C4-2B (cell line): ENCODE results near the gene ACTL8.

Experiments
- H3K27ac ChIP-seq: fragments of 450-650 bp; 2 replicates; pipeline ENCODE4 v1.5.1; 2017
- ZFX ChIP-seq: fragments of 450-650 bp; IDR thresholded peaks from 2 replicates; pipeline ENCODE4 v1.6.1; 2017
- TF ChIP-seq, protein P1 (sequence below): fragments of 450-650 bp; conservative IDR thresholded peaks from 2 replicates; pipeline ENCODE4 v1.5.1; 2017; ENCODE audit warnings: mild to moderate bottlenecking

Gene ACTL8

DNA sequence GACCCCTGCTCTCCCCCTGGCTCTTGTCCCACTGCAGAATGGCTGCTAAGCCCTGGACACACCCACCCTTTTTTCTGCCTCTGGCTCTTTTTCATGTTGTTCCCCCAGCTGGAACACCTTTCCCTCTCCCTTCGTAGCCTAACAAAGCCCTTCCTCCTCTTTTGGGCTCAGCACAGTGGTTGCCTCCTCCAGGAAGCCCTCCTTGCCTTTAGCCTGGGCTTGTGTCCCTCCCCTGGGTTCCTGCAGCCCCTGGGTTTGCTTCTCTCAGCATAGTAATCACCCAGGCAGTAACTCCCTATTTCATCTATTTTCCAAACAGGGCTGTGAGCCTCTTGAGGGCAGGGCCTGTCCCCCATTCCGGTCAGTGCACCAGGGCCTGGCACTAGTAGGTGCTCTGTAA, 19.8 kb upstream of the ACTL8 start:
- H3K27ac ChIP-seq = no peak overlapping the region
- no peak for TF ChIP-seq ZFX
- TF ChIP-seq, protein P1, sequence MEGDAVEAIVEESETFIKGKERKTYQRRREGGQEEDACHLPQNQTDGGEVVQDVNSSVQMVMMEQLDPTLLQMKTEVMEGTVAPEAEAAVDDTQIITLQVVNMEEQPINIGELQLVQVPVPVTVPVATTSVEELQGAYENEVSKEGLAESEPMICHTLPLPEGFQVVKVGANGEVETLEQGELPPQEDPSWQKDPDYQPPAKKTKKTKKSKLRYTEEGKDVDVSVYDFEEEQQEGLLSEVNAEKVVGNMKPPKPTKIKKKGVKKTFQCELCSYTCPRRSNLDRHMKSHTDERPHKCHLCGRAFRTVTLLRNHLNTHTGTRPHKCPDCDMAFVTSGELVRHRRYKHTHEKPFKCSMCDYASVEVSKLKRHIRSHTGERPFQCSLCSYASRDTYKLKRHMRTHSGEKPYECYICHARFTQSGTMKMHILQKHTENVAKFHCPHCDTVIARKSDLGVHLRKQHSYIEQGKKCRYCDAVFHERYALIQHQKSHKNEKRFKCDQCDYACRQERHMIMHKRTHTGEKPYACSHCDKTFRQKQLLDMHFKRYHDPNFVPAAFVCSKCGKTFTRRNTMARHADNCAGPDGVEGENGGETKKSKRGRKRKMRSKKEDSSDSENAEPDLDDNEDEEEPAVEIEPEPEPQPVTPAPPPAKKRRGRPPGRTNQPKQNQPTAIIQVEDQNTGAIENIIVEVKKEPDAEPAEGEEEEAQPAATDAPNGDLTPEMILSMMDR = no peak

DNA sequence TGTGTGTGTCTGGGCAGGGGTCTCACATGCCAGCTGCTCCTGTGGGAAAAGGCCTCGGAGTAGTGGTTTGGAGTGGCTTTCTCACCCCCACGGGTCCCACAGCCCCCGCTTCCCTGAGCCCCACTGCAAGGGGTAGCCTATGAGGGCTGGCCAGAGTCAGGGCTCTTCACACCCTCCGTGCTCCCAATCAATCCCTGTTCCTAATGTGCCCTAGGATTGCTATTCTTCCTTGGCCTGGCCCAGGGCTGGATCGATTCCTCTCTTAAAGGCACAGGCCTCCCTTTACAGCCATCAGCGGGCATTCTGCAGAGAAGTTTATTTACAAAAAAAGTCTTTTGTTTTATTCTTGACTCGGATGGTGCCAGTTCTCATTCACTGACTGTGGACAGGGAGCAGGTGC, 19.3 kb upstream of the ACTL8 start:
- H3K27ac ChIP-seq = no peak overlapping the region
- TF ChIP-seq, protein P1 = no peak
- TF ChIP-seq ZFX = no peak

DNA sequence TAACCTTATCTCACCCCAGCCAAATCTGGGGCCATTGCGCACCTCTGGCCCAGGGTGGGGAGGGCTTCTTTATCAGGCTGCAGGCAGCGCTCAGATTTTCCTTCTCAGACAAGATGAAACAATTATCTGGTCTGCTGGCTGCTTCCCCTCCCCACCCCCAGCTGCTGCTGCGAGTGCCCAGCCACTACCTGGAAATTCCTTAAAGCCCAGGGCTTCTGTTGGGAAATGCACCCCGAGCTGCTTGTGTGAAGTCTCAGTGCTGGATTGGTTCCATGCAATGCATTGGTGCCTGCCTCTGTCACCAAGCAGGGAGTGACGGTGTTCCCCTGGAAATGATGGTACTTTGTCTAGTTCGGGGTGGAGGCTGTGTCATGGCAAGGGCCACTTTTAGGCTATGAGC, 18.5 kb upstream of the ACTL8 start:
- TF ChIP-seq ZFX = no peak
- TF ChIP-seq, protein P1 = no peak
- no peak overlapping the region for H3K27ac ChIP-seq

DNA sequence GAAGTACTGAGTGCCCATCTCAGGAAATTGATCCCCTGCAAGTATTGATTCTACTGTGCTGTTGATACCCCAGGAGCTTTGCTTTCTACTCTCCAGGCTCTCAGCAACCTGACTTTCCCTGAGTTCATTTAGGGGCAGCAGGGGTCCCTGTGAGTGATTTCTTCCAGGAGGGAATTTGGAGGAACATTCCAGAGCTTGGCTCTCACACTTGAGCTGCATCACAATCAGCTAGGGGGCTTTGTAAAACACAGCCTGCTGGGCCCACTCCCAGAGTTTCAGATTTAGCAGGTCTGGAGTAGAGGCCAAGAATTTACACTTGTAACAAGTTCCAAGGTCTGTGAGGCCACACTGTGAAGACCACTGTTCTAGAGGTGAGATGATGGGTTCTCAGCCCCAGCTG, 16.1 kb upstream of the ACTL8 start:
- no peak overlapping the region for H3K27ac ChIP-seq
- TF ChIP-seq ZFX = no peak
- TF ChIP-seq, protein P1 = no peak

DNA sequence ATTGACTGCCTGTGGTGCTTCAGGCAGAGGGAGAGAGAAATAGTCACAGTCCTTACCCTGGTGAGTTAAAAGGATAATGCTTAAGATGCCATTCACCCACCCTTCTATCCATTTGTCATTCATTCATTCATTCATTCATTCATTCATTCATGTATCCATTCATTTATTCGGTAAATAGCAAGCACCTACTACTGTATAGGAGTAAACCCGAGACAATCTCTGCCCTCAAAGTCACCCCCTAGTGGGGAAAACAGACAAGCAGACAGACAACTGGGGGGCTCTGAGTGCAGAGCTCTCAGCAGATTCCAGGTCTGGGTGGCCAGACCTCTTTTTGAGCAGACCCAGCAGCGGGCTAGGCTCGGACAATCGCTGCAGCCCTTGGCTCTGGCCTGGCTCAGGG, 14.1 kb upstream of the ACTL8 start:
- H3K27ac ChIP-seq = no peak overlapping the region
- TF ChIP-seq, protein P1 = no peak
- TF ChIP-seq ZFX = no peak

DNA sequence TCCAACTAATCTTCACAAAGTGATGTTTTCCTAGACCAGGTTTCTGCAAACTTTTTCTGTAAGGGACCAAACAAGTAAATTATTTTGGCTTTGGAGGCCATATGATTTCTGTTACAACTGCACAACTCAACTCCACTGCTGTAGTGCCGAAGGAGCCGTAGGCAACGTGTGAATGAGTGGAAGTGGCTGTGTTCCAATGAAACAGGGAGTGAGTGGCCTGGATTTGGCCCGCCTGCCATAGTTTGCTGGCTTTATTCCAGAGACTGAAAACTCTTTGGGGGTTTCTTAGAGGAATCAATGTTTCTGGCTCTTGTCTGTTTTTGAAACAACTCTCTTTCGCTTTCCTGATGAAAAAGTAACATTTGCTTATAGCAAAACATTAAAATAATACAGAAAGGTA, 12.6 kb upstream of the ACTL8 start:
- TF ChIP-seq, protein P1 = no peak
- TF ChIP-seq ZFX = no peak
- H3K27ac ChIP-seq = no peak overlapping the region

DNA sequence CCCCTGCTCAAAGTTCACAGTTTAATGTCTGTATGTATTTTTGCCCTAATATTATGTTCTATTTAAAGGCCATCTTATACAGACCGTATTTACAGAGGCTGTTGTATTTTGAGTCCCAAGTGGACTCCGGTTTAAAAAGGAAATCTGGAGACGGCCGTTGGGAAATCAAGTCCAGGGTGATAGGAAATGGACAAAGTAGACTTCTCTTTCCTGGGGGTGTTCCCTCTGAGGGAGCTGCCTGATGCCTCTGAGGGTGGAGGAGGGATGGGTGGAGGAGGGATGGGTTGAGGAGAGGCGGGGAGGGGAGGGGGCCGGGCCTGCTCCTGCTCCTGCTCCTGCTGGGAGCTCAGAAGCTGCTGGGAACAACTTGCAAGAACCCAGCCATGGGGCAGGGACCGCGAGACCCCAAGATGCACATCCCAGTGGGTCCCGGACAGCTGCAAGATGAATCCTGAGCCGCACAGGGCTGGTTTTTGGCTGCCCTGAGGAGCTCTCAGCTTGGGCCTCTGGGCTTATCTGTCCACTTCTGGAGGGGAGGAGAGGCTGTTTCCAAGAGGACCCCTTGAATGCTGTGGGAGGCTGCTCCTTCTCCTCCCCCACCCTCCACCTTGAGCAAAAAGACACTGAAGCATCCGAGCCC, 12.0 kb upstream of the ACTL8 start:
- no peak for TF ChIP-seq ZFX
- TF ChIP-seq, protein P1 = no peak
- H3K27ac ChIP-seq = no peak overlapping the region
